Fibroblast of the conjunctiva (primary cell): ENCODE measurements around the gene SMAD9.

Experiments used
- DNase-seq: peaks from one replicate; pipeline ENCODE4 v3.0.0-alpha.2; 2010; ENCODE audit warnings: low read depth

The SMAD9 gene

GRCh38 chr13:36919833-36920615 lies at the start of gene SMAD9:
Gene SMAD9, minus strand, starts transcription at chr13:36920238. Its CDS starts 40,549 bp downstream, at chr13:36879689.
- DNase-seq = peak; percentile 36

- DNase-seq = no peak
Observed at GRCh38 chr13:36966404-36966803, 46.4 kb upstream of the SMAD9 start.

- DNase-seq = peak; percentile 28
Observed at GRCh38 chr13:36965767-36966166, 45.7 kb upstream of the SMAD9 start.

DNA sequence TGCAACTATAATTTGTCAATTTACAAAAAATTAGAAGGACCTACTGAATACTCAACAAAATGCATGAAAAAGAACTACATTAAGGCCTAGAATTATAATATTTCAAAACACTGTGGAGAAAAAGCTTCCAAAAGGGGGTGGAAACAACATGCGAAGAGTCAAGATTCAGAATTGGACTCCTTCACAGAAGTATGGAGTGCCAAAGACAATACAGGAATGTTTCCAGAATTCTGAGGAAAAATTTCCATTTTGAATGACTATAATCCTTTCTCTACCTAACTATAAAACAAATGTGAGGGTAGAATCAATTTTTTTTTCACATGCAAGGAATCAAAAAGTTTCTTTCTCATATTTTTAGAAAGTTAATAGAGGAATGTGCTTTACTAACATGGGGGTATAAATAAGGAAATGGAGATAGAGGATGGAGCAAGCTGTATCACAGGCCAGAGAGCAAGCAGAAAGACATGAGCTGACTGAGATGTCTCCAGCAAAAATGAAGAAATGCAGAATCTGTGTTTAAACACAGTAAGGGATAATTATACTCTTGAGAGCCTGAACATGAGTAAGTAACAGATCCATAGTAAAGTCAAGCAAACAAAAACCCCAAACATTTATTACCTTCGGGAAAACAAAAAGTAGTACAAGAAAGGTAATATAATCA lies 39.5 kb upstream of the SMAD9 start:
- DNase-seq = no peak

- no peak for DNase-seq
Observed at GRCh38 chr13:36954542-36954941, 34.5 kb upstream of the SMAD9 start.

- no peak for DNase-seq
Observed at GRCh38 chr13:36950920-36951319, 30.9 kb upstream of the SMAD9 start.

GRCh38 chr13:36950330-36950729 lies 30.3 kb upstream of the SMAD9 start:
- no peak for DNase-seq

GRCh38 chr13:36945078-36945477 lies 25.0 kb upstream of the SMAD9 start:
- DNase-seq = no peak

DNA sequence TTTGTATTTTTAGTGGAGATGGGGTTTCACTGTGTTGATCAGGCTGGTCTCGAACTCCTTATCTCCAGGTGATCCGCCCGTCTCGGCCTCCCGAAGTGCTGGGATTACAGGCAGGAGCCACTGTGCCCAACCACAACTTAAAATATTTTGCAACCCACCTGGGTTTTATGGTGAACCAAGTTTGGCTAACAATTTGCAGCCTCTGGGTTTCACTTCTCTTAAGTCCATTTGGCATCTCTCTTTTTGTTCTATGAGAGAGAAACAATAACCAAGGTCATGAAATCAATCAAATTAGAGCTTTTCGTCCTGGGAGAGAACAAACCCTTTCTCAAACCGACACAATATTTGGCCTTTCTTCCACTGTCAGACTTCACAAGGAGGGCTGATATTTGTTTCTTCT lies 5.6 kb upstream of the SMAD9 start:
- DNase-seq = no peak

- DNase-seq = no peak
Observed at GRCh38 chr13:36924001-36924400, 4.0 kb upstream of the SMAD9 start.

- DNase-seq = no peak
Observed at GRCh38 chr13:36921631-36922301, 1.7 kb upstream of the SMAD9 start.

DNA sequence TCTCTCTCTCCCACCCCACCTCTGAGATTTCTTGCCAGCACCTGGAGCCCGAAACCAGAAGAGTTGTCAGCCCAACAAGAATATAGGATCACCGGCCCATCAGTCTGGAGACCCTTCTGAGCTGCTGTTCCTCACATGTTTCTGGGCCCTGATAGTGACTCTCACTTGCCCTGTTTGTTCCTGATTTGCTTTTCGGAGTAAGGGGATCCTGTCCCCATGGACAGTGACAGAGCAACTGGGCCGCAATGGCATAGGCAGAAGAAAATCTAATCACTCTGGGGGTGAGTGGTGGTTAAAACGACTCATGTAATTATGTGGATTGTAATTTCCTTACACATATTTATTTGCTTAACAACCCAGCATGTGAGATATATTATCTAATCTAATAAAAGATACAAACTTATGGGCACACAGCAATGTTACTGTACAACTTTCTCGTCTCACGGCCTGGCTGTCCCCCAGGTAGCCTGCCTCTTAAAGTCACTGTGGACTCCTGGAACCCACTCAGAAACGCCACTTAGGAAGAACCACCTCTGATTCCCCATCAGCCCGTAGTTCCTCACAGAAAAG lies 663 bp upstream of the SMAD9 start:
- DNase-seq = no peak

DNA sequence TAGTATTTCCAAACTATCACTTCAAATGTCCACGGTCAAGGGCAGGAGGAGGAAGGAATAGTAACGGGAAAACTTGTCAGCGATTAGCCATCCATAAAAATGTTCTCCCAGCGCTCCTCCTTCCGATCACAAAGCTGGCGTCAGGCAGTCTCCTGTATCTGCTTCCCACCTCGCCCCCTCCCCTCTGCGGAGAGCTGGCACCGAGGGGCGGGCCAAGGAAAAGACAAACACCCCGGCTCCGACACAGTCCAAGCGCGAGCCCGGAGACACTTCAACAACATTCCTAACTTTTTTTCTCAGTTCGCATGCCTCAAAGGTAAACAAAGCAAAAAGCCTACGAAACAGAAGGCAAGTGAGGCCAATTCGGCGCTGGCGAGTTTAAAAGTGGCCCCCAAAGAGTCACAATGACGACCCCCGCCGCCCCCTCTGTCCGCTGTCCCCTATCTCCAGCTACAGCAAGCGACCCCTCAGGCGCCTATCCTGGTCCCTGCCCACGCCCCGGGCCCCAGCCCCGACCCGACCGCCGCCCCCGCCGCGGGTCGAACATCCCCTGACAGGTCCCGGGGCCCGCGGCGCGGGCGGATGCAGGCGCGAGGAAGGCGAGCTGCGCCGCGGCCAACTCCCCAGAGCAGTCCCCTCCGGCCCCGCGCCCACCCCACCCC lies 736 bp downstream of the SMAD9 start:
- no peak for DNase-seq

DNA sequence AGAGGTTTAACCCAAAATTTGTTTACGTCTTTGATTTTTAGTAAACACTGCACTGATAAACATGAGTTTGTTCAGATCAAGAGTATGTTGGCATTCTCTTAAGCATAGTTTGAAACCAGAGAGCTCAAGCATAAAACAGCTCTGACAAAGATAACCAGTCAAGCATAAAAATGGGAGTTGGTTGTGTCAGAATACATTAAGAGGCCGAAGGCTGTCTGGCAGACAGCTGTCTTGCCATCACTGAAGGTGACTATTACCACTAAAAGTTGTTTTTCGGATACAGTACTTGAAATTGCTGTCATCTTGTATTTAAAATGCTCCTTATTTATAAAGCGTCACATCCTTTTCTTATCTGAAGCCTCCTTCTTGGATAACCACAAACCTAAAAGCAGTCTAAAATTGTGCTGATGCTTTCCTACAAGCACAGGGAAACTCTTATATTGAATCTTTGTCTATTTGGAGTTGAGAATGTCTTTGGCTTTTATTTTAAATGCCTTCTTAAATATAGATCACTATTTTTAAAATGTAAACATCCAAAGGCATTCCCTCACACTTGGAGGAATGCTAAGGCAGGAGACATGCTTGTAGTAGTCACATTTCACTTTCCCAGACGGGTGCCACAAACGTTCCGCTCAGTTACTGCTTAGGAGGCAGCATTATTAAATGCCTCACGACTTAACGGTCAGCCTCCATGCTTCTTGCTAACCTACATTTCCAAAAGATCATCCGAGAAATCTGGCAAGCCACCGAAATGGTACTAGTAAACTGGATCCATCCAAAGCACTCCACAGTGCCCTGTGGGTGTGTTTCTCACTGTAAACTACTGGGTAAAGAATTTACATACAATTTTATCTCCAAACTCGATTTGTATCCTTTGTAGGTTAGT lies 1.5 kb downstream of the SMAD9 start:
- no peak for DNase-seq

GRCh38 chr13:36917311-36917710 lies 2.7 kb downstream of the SMAD9 start:
- DNase-seq = no peak

- no peak for DNase-seq
Observed at GRCh38 chr13:36915896-36916640, 4.0 kb downstream of the SMAD9 start.

GRCh38 chr13:36915106-36915505 lies 4.9 kb downstream of the SMAD9 start:
- DNase-seq = no peak

- no peak for DNase-seq
Observed at GRCh38 chr13:36914648-36915047, 5.4 kb downstream of the SMAD9 start.

GRCh38 chr13:36913463-36913862 lies 6.6 kb downstream of the SMAD9 start:
- no peak for DNase-seq

GRCh38 chr13:36912973-36913372 lies 7.1 kb downstream of the SMAD9 start:
- DNase-seq = no peak
